NB4 (cell line): ENCODE results near the gene ZNF778.

Experiments used
- DNase-seq: peaks from one replicate; pipeline ENCODE4 v3.0.0; 2010; ENCODE audit warnings: low read depth
- H3K4me3 ChIP-seq: one replicate; pipeline ENCODE4 v1.5.1; 2011; ENCODE audit warnings: mild to moderate bottlenecking, low read depth, low read length, moderate library complexity
- MYC ChIP-seq: IDR thresholded peaks from 2 replicates; pipeline ENCODE4 v1.6.1; 2011; ENCODE audit warnings: low read depth, low read length
- POLR2A ChIP-seq: IDR thresholded peaks from 2 replicates; pipeline ENCODE4 v1.6.1; 2011; ENCODE audit warnings: mild to moderate bottlenecking; ENCODE audit not compliant: insufficient read length; ENCODE audit errors: extremely low read depth
- TF ChIP-seq, protein P1 (sequence below): IDR thresholded peaks from 2 replicates; pipeline ENCODE4 v1.6.1; 2011; ENCODE audit warnings: low read depth, low read length
- TF ChIP-seq, protein P2 (sequence below): IDR thresholded peaks from one replicate; pipeline ENCODE4 v1.5.1; 2012; ENCODE audit warnings: low read depth, low read length

Gene ZNF778

DNA sequence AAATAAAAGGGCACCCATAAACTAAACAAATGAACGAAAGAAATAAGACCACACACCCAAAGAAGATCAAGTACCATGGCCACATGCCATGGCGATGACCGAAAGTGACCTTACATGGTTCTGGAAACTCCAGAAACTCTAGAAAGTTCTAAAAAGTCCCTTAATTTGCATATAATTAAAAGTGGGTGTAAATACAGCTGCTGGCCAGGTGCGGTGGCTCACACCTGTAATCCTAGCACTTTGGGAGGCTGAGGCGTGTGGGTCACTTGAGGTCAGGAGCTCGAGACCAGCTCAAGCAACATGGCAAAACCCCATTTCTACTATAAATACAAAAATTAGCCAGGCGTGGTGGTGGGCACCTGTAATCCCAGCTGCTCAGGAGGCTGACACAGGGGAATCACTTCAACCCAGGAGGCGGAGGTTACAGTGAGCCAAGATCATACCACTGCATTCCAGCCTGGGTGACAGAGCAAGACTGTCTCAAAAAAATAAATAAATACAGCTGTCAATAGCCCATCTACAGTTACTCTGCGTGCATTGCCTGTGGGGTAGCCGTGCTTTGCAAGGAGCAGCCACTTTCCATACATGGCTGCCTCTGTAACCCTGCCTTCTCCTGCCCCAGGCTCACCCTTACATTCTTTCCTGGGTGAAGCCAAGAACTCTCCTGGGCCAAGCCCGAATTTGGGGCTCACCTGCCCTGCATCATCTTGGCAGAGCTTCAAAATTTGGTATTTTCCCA, 7.2 kb upstream of the ZNF778 start:
- H3K4me3 ChIP-seq: no peak overlapping the region
- TF ChIP-seq, protein P1, sequence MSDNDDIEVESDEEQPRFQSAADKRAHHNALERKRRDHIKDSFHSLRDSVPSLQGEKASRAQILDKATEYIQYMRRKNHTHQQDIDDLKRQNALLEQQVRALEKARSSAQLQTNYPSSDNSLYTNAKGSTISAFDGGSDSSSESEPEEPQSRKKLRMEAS: no peak
- TF ChIP-seq, protein P2, sequence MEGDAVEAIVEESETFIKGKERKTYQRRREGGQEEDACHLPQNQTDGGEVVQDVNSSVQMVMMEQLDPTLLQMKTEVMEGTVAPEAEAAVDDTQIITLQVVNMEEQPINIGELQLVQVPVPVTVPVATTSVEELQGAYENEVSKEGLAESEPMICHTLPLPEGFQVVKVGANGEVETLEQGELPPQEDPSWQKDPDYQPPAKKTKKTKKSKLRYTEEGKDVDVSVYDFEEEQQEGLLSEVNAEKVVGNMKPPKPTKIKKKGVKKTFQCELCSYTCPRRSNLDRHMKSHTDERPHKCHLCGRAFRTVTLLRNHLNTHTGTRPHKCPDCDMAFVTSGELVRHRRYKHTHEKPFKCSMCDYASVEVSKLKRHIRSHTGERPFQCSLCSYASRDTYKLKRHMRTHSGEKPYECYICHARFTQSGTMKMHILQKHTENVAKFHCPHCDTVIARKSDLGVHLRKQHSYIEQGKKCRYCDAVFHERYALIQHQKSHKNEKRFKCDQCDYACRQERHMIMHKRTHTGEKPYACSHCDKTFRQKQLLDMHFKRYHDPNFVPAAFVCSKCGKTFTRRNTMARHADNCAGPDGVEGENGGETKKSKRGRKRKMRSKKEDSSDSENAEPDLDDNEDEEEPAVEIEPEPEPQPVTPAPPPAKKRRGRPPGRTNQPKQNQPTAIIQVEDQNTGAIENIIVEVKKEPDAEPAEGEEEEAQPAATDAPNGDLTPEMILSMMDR: no peak
- no peak for TF ChIP-seq POLR2A
- no peak for TF ChIP-seq MYC
- DNase-seq: no peak

DNA sequence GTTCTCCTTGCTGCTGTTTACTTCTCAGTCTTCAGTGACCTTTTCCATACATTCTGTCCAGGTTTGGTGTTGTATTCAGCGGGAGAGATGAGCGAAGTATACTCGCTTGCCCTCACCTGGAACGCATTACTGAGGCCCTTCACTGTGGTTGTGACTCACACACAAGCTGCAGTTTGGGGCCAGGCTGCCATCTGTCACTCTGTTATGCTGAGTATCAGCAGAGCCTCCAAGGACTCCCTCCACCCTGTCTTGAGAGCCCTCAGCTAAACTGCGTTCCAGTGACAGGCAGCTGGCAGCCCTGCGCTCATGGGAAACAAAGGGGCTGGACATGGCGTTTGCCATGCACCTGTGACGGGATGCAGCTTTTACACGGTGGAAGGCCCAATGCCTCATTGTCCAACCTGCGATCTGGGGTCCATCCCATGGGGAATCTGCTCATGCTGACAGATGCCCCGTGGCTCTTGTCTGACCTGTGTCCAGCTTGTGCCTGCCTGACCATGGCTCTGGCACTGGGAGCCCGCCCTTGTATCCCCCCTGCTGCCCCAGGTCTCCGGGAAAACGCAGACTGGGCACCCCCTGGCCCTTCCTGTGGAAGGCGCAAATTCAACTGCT, 6.5 kb upstream of the ZNF778 start:
- TF ChIP-seq POLR2A: no peak
- TF ChIP-seq, protein P2: no peak
- TF ChIP-seq, protein P1: no peak
- no peak for TF ChIP-seq MYC
- DNase-seq: no peak

DNA sequence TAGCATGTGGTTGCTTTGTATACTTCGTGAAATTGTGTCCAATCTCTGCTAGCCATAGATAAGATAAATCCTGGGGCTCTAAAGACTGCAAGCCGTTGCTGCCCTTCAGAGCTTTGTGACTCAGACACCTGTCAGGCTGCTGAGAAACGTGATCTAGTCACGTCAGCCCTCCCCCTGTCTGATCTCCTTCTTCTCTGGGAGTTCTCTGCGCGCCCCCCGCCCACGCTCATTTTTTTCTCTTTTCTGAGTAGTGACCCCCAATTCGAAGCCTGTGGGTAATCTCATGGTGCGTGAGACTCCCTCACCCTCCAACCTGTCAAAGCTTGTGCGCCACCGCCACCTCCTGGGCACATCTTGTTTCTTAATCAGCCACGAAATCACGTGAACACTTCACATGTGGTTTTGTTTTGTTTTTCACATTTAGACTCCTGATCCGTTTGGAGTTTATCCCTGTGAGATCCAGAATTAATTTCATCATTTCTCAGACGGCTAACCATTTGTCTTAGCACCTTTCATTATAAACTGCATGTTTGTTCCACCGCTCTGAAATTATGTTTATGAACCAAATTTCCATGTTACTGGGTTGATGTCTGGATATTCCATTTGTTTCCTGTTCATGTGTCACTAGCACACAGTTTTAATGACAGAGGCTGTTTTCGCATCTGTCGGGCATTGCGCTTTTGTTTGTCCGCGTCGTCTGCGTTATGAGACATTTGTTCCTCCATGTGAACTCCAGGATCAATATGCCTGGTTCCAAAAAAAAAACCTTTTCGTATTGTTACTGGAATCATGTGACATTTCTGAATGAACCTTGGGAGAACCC, 977 bp upstream of the ZNF778 start:
- TF ChIP-seq, protein P2: peak; percentile 74
- TF ChIP-seq POLR2A (no peak), MYC (peak; percentile 68; the same call in 1 of the 2 replicates)
- TF ChIP-seq, protein P1: peak; percentile 97
- peak overlapping the region; percentile 77 for H3K4me3 ChIP-seq
- peak; percentile 89 for DNase-seq

More for the DNA sequence above, 6.5 kb upstream of the ZNF778 start:
- H3K4me3 ChIP-seq: no peak overlapping the region

DNA sequence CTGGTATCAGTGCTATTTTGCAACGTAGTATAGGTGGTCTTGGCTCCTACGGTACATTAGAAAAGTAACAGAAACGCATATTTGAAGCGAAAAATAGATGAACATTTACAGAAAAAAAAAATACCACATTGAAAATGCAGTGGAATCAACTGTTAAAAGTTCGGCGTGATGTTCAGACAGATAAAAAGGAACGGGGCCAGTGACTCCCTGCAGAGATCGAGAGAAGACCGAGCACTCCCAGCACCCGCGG, 440 bp upstream of the ZNF778 start:
- TF ChIP-seq MYC: no peak
- TF ChIP-seq, protein P2: no peak
- TF ChIP-seq, protein P1: no peak
- TF ChIP-seq POLR2A: no peak
- no peak for DNase-seq
- H3K4me3 ChIP-seq: peak overlapping the region; percentile 77

DNA sequence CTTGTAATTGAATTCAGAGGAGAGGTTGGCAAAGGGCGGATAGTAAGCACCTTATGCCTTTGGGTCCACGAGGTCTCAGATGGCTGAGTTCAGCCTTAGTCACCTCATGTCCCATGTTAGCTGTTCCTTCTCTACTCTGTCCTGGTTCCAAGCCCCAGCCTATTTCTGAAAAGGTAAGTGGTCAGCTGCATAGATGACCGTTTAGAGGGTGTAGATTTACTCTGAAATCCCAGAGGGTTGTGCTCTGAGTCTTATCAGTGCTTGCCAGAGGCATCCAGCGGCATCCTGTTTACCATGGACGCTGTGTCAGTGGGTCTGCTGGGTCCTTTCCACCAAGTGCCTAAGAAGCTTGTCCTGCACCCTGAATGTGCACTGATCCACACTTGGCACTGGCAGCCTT, 1.9 kb downstream of the ZNF778 start:
- no peak overlapping the region for H3K4me3 ChIP-seq
- no peak for DNase-seq
- TF ChIP-seq, protein P2: no peak
- no peak for TF ChIP-seq MYC
- no peak for TF ChIP-seq POLR2A
- TF ChIP-seq, protein P1: no peak
